Keratinocyte (primary cell): ENCODE data around the gene COL6A2. TPM values are rescaled to one million over a fixed set of nuclear protein-coding genes. Genes with fewer than 3 reads are reported as not detected.

ENCODE experiments used
- DNase-seq: peaks from one replicate; pipeline ENCODE4 v3.0.0-alpha.2; 2011; ENCODE audit warnings: low read depth, missing footprints, low spot score
- FAIRE-seq: peaks from 2 replicates; lab custom pipeline; 2011; peaks lifted over from hg19 to GRCh38; lab: Jason Lieb, UNC
- H2AFZ ChIP-seq: 2 replicates; pipeline ENCODE4 v1.6.0; 2012; ENCODE audit warnings: low read length, control low read depth, inconsistent platforms; ENCODE audit not compliant: control insufficient read depth
- H3K27ac ChIP-seq: 2 replicates; pipeline ENCODE4 v1.5.1; 2011; ENCODE audit warnings: low read length; ENCODE audit not compliant: control insufficient read depth, insufficient read depth
- H3K27me3 ChIP-seq: 3 replicates; pipeline ENCODE4 v1.6.0; 2011; ENCODE audit warnings: low read length; ENCODE audit not compliant: control insufficient read depth, insufficient read depth; ENCODE audit errors: extremely low read depth
- H3K36me3 ChIP-seq, 2 experiments: 2 replicates in 1 of 2; 3 replicates in 1 of 2; pipeline ENCODE4 v1.5.1; 2011; ENCODE audit warnings: low read length in 2 of 2, mild to moderate bottlenecking in 1 of 2; ENCODE audit not compliant: control insufficient read depth in 2 of 2, insufficient read depth in 2 of 2; ENCODE audit errors: extremely low read depth in 1 of 2
- H3K4me1 ChIP-seq: 3 replicates; pipeline ENCODE4 v1.5.1; 2011; ENCODE audit warnings: low read length; ENCODE audit not compliant: control insufficient read depth, insufficient read depth; ENCODE audit errors: extremely low read depth
- H3K4me2 ChIP-seq: 3 replicates; pipeline ENCODE4 v1.6.0; 2011; ENCODE audit warnings: low read depth, low read length; ENCODE audit not compliant: control insufficient read depth, insufficient read depth; ENCODE audit errors: extremely low read depth
- H3K4me3 ChIP-seq, 3 experiments: fragments of 200-600 bp in 1 of 3; sonication (generic) in 1 of 3; 2 replicates in 2 of 3; 3 replicates in 1 of 3; pipeline ENCODE4 v1.5.1; 2011 to 2016; ENCODE audit warnings: low read length in 3 of 3, mild to moderate bottlenecking in 3 of 3, control low read depth in 2 of 3, inconsistent platforms in 1 of 3, low read depth in 1 of 3, mixed read lengths in 1 of 3, mixed run types in 1 of 3, moderate library complexity in 1 of 3; ENCODE audit not compliant: control insufficient read depth in 2 of 3, insufficient read depth in 2 of 3; ENCODE audit errors: extremely low read depth in 1 of 3
- H3K79me2 ChIP-seq: 2 replicates; pipeline ENCODE4 v1.6.0; 2012; ENCODE audit warnings: low read length; ENCODE audit not compliant: control insufficient read depth, insufficient read depth
- H3K9ac ChIP-seq: 3 replicates; pipeline ENCODE4 v1.6.0; 2011; ENCODE audit warnings: low read length; ENCODE audit not compliant: control insufficient read depth, insufficient read depth; ENCODE audit errors: extremely low read depth
- H3K9me1 ChIP-seq: 3 replicates; pipeline ENCODE4 v1.6.0; 2011; ENCODE audit warnings: low read length; ENCODE audit not compliant: control insufficient read depth, insufficient read depth; ENCODE audit errors: extremely low read depth
- H3K9me3 ChIP-seq: 2 replicates; pipeline ENCODE4 v1.5.1; 2012; ENCODE audit warnings: low read depth, low read length; ENCODE audit not compliant: control insufficient read depth
- H4K20me1 ChIP-seq: 3 replicates; pipeline ENCODE4 v1.6.0; 2011; ENCODE audit warnings: low read length; ENCODE audit not compliant: control insufficient read depth, insufficient read depth; ENCODE audit errors: extremely low read depth
- EZH2 ChIP-seq: IDR thresholded peaks from one replicate; pipeline ENCODE4 v1.6.1; 2012; ENCODE audit warnings: inconsistent platforms, mild to moderate bottlenecking, low read length, moderate library complexity
- dilution Hi-C: fragments of 300-500 bp; cut with MboI; formaldehyde crosslinking; loops from one replicate; pipeline ENCODE4 v1.7.0; 2020; ENCODE audit warnings: low sequenced_read_pairs; ENCODE audit not compliant: extremely low pct_ligation_motif_present
- polyA plus RNA-seq, 5 experiments: library from polyadenylated mRNA; depleted of rRNA in 3 of 5; stranded (reverse) in 3 of 5; stranded (forward) in 1 of 5; unstranded in 1 of 5; fragments of >200 nt; gene quantifications; 1 replicate in 1 of 5; 2 replicates in 3 of 5; 3 replicates in 1 of 5; pipeline versions ENCODE4 v1.2.1 to v1.2.3, GENCODE V29; 2011 to 2012; ENCODE audit warnings: missing spikeins in 2 of 5, low read depth in 1 of 5, low replicate concordance in 1 of 5
- TF ChIP-seq, protein P1 (sequence below), 3 experiments: IDR thresholded peaks in 1 of 3; conservative IDR thresholded peaks in 1 of 3; optimal IDR thresholded peaks in 1 of 3; 2 replicates in 2 of 3; 3 replicates in 1 of 3; pipeline versions ENCODE3 to v1.5.1; 2011; ENCODE audit warnings: low read length in 3 of 3, mild to moderate bottlenecking in 3 of 3, moderate library complexity in 2 of 3, control low read depth in 1 of 3, inconsistent platforms in 1 of 3; ENCODE audit not compliant: insufficient read depth in 2 of 3; ENCODE audit errors: extremely low read depth in 1 of 3

Gene COL6A2
- polyA plus RNA-seq, 1 donor (not counting 4 experiments of a cell fraction or from before 2014, with no cell fraction given): 0.03 TPM

DNA sequence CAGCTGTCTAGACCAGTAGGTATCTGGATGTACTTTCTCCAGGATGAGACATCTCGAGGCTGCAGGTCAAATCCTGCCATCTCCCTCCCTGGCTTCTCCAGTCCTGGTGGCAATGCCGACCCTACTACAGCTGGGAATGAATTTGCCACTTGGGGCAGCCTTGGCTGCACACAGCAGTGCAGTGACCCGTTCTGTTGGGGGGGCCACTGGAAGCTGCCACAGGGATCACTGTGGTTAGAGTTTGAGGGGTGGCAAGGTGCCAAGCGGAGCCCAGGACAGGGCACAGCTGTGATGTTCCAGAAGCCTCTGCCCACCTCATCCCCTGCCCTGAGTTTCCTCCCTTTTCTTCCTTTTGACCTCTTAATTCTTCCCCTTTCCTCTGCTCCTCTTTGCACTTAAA, 17.1 kb downstream of the COL6A2 start:
- Histone ChIP-seq H3K27ac (no peak overlapping the region), H3K4me1 (no peaks in the 10 kb centered on the region)

DNA sequence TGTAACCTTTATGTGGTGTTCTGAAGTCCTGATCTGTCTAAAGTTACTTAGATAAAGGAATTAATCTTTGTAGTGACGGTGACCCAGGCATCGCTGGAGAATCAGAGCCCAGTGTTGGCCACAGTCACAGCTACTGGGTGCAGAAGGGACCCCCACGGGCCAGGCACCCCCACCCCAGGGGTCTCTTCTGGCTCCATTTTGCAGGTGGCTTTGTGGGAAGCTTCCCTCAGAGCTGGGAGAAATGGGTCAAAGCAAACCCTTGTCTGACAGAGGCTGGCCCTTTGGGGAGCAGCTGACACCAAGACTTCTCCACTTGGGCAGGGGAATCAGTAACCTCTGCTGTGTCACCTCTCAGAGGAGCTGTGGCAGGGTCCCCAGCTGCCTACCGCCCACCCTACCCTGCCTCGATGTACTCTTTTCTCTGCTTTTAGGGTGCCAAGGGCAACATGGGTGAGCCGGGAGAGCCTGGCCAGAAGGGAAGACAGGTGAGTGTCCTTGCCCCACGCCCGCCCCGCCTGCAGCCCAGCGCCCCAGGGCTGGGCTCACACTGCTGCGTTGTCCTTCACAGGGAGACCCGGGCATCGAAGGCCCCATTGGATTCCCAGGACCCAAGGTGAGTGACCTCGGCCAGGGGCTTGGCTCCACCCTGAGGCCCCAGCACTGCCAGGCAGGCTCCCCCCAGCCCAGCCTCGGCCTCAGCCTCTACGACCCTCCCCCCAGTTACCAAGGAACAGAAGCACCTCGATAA, 17.7 kb downstream of the COL6A2 start:
- Histone ChIP-seq H3K4me3 (no peak overlapping the region), H3K9me3 (peaks cover 5% of the 10 kb centered on the region), H2AFZ (no peak overlapping the region), H3K9ac (no peak overlapping the region), H3K4me2 (no peak overlapping the region), H3K4me1 (no peaks in the 10 kb centered on the region), H3K79me2 (no peaks in the 10 kb centered on the region), H3K36me3 (no peaks in the 10 kb centered on the region), H3K9me1 (no peaks in the 10 kb centered on the region), H3K27ac (no peak overlapping the region), H3K27me3 (no peaks in the 10 kb centered on the region), H4K20me1 (no peaks in the 10 kb centered on the region)
- dilution Hi-C loops: no loop called here
- TF ChIP-seq, protein P1, sequence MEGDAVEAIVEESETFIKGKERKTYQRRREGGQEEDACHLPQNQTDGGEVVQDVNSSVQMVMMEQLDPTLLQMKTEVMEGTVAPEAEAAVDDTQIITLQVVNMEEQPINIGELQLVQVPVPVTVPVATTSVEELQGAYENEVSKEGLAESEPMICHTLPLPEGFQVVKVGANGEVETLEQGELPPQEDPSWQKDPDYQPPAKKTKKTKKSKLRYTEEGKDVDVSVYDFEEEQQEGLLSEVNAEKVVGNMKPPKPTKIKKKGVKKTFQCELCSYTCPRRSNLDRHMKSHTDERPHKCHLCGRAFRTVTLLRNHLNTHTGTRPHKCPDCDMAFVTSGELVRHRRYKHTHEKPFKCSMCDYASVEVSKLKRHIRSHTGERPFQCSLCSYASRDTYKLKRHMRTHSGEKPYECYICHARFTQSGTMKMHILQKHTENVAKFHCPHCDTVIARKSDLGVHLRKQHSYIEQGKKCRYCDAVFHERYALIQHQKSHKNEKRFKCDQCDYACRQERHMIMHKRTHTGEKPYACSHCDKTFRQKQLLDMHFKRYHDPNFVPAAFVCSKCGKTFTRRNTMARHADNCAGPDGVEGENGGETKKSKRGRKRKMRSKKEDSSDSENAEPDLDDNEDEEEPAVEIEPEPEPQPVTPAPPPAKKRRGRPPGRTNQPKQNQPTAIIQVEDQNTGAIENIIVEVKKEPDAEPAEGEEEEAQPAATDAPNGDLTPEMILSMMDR (optimal IDR thresholded peaks at IDR 0.05 in 1 of 3, IDR thresholded peaks at IDR 0.05 in 1 of 3, conservative IDR thresholded peaks at IDR 0.05 in 1 of 3; ENCODE audit: extremely low read depth in 1 of 3, insufficient read depth in 2 of 3, low read length in 3 of 3): no peak
- TF ChIP-seq EZH2: no peak
- DNase-seq (no peak), FAIRE-seq (no peak)

More for the DNA sequence above, 17.1 kb downstream of the COL6A2 start:
- no peak overlapping the region for H3K9ac ChIP-seq
- no peaks in the 10 kb centered on the region for H3K36me3 ChIP-seq
- H3K27me3 ChIP-seq: no peaks in the 10 kb centered on the region
- FAIRE-seq (no peak), DNase-seq (no peak)
- TF ChIP-seq, protein P1 (optimal IDR thresholded peaks at IDR 0.05 in 1 of 3, IDR thresholded peaks at IDR 0.05 in 1 of 3, conservative IDR thresholded peaks at IDR 0.05 in 1 of 3; ENCODE audit: extremely low read depth in 1 of 3, insufficient read depth in 2 of 3, low read length in 3 of 3): no peak
- TF ChIP-seq EZH2: no peak
- H3K9me3 ChIP-seq: peaks cover 5% of the 10 kb centered on the region
- H4K20me1 ChIP-seq: no peaks in the 10 kb centered on the region
- no peak overlapping the region for H2AFZ ChIP-seq
- H3K4me2 ChIP-seq: no peak overlapping the region
- no peaks in the 10 kb centered on the region for H3K79me2 ChIP-seq
- H3K9me1 ChIP-seq: no peaks in the 10 kb centered on the region
- dilution Hi-C loops: no loop called here
- H3K4me3 ChIP-seq: no peak overlapping the region
